HL-60 (cell line): Measurements from ENCODE around the gene LGR6.

ENCODE experiments used
- POLR2AphosphoS5 ChIP-seq: IDR thresholded peaks from 2 replicates; pipeline ENCODE4 v1.6.1; 2012; ENCODE audit warnings: low read depth
- TF ChIP-seq, protein P1 (sequence below): IDR thresholded peaks from one replicate; pipeline ENCODE4 v1.5.1; 2011; ENCODE audit warnings: low read length, control low read depth, inconsistent platforms; ENCODE audit not compliant: insufficient read depth
- TF ChIP-seq, protein P2 (sequence below): IDR thresholded peaks from 2 replicates; pipeline ENCODE4 v1.6.1; 2012; ENCODE audit warnings: low read depth; ENCODE audit not compliant: insufficient replicate concordance

DNA sequence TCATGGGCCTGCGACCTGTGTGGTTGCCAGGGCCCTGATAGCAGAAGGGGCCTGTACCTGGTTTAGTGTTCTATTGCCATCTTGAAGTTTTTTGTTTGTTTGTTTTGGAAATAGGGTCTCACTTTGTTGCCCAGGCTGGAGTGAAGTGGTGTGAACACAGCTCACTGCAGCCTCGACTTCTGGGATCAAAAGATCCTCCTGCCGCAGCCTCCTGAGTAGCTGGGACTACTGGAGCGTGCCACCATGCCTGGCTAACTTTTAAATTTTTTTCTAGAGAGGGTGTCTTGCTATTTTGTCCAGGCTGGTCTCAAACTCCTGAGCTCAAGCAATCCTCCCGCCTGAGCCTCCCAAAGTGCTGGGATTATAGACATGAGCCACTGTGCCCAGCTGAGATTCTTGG is 75.2 kb downstream of the LGR6 start:
- TF ChIP-seq, protein P1, sequence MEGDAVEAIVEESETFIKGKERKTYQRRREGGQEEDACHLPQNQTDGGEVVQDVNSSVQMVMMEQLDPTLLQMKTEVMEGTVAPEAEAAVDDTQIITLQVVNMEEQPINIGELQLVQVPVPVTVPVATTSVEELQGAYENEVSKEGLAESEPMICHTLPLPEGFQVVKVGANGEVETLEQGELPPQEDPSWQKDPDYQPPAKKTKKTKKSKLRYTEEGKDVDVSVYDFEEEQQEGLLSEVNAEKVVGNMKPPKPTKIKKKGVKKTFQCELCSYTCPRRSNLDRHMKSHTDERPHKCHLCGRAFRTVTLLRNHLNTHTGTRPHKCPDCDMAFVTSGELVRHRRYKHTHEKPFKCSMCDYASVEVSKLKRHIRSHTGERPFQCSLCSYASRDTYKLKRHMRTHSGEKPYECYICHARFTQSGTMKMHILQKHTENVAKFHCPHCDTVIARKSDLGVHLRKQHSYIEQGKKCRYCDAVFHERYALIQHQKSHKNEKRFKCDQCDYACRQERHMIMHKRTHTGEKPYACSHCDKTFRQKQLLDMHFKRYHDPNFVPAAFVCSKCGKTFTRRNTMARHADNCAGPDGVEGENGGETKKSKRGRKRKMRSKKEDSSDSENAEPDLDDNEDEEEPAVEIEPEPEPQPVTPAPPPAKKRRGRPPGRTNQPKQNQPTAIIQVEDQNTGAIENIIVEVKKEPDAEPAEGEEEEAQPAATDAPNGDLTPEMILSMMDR, result no peak
- TF ChIP-seq, protein P2, sequence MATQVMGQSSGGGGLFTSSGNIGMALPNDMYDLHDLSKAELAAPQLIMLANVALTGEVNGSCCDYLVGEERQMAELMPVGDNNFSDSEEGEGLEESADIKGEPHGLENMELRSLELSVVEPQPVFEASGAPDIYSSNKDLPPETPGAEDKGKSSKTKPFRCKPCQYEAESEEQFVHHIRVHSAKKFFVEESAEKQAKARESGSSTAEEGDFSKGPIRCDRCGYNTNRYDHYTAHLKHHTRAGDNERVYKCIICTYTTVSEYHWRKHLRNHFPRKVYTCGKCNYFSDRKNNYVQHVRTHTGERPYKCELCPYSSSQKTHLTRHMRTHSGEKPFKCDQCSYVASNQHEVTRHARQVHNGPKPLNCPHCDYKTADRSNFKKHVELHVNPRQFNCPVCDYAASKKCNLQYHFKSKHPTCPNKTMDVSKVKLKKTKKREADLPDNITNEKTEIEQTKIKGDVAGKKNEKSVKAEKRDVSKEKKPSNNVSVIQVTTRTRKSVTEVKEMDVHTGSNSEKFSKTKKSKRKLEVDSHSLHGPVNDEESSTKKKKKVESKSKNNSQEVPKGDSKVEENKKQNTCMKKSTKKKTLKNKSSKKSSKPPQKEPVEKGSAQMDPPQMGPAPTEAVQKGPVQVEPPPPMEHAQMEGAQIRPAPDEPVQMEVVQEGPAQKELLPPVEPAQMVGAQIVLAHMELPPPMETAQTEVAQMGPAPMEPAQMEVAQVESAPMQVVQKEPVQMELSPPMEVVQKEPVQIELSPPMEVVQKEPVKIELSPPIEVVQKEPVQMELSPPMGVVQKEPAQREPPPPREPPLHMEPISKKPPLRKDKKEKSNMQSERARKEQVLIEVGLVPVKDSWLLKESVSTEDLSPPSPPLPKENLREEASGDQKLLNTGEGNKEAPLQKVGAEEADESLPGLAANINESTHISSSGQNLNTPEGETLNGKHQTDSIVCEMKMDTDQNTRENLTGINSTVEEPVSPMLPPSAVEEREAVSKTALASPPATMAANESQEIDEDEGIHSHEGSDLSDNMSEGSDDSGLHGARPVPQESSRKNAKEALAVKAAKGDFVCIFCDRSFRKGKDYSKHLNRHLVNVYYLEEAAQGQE, result no peak
- TF ChIP-seq POLR2AphosphoS5, result no peak
